HG03135 (cell line): ENCODE data around the gene HOXB7.

ENCODE experiments used
- ATAC-seq: cut with Tn5 transposase; IDR thresholded peaks from one replicate; pipeline ENCODE4 v1.9.1; 2021; ENCODE audit warnings: mild to moderate bottlenecking, moderate library complexity; ENCODE audit not compliant: unreplicated experiment

Gene HOXB7

DNA sequence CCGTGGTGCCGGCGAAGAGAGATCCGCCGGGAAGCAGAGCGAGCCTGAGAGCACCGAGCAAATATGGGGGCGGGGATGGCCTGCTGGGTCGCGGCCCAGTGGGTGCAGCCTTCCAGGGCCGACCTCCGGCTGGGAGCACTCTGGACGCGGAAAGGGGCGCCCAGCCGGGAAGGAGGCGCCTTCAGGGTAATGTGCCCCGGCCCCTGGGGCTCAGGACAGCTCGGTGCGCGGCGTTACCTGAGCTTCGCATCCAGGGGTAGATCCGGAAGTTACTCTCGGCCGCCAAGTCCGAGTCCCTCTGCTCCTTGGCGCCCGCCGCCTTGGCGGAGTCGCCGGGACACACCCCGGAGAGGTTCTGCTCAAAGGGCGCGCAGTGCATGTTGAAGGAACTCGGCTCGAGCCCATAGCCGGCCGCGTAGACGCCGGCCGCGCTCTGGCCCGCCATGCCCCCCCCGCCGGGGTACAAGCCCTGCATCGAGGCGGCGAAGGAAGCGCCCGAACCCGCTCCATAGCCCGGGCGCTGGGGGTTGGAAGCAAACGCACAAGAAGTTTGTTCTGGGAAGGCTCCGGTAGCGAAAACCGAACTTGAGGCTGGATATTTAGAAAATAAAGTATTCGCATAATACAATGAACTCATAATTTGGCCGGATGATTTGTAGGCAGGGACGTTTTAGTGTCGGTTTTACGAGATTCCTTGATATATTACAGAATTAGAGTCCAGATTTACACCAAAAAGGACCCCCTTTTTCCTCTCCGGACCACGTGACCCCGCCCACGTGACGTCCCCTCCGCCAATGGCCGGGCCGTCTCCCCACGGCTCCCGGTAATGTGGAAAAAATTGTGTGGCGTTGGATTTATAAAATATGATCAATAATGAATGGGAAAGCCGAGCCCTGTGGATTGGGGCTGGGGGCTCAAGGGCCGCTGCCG, at the start of gene HOXB7:
Gene HOXB7, minus strand, starts transcription at position 736 of the 930 bp plus-strand sequence. Its CDS starts 99 bp downstream, at position 637.
- ATAC-seq, result no peak

GRCh38 chr17:48655913-48656312, 45.1 kb upstream of the HOXB7 start:
- no peak for ATAC-seq

- ATAC-seq, result no peak
Measured at GRCh38 chr17:48649741-48650140, 38.9 kb upstream of the HOXB7 start.

GRCh38 chr17:48647963-48648245, 37.1 kb upstream of the HOXB7 start:
- no peak for ATAC-seq

- no peak for ATAC-seq
Measured at GRCh38 chr17:48647103-48647962, 36.5 kb upstream of the HOXB7 start.

DNA sequence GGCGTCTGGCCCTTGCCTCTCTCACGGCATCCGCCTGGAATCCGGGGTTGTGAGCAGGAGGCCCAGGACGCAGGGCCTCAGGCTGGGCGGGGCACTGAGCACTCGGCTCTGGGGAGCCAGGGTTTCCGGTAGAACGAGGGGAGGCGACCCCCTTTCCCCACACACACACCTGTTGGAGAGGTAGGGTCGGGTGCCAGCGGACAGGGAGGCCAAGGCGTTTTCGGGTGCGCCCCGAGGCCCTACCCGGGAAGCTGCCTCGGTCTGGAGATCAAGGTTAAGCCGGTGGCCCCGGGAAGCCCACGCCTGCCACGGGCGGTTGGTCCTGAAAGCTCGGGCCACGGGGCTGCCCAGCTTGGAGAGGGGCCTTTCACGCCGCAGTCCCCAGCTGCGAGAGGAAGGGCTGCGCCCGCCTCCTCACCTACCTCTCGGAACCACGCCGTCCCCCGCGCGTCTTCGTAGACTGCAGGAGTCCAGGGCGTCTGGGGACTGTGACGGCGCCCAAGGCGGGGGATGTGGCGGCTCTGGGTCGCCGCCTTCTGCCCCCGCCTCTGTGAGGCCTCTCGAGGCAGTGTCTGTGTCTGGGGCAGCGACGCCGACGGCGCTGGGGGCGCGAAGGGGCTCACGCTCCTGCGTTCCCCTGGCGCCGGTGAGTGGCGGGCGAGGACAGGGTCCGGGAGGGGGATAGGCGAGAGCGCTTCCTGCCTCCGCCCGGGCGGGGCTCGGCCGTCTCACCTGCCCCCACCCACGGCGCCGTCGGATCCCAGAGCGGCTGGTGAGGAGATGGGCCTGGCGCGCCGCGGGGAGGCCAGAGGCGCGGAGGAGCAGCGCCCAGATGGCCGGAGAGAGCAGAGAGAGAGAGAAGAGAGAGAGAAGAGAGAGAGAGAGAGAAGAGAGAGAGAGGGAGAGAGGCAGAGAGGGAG, 35.6 kb upstream of the HOXB7 start:
- no peak for ATAC-seq

DNA sequence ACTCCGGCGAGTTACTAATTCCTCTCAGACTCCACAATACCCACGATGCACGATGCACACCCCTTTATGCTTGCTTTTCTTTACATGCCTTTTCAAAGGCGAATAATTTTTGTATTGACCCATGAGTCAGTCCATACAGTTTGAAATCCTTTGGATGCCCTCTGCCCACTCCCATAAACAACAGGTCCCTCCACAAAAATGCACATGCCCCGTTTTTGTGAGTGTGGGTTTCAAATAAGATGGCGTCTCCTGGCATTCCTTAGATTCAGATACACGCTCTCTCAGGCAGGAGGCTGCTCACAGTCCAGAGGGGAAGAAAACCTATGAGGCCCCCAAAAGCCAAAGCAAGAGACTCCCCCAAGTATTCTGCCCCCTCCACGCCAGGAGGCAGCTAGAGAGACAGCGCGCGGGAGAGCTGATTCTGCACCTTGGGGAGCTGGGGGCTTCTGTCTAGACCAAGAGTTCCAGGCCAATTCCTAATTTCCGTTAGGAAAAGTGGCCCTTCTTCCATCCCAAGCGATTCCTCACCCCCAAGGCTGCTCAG, 34.9 kb upstream of the HOXB7 start:
- no peak for ATAC-seq

- ATAC-seq, result no peak
Measured at GRCh38 chr17:48644910-48645557, 34.2 kb upstream of the HOXB7 start.

DNA sequence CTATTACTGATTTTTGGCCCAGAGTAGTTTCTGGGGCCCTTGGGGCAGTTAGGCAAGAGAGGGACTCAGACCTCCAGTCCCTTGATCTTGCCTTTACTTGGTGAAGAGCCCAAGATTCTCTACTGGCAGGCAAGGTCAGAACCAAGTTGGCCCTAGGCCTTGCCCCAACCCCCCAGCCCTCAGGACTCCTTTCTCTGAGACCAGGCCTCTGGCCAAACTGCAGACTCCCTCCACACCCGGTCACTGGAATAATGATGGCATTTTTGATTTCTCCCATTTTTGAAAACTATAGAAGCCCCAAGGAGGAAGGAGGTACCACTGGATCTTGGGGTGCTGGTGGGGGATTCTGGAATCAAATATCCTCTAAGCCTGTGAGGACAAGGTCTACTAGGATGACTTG, 33.3 kb upstream of the HOXB7 start:
- ATAC-seq, result no peak

DNA sequence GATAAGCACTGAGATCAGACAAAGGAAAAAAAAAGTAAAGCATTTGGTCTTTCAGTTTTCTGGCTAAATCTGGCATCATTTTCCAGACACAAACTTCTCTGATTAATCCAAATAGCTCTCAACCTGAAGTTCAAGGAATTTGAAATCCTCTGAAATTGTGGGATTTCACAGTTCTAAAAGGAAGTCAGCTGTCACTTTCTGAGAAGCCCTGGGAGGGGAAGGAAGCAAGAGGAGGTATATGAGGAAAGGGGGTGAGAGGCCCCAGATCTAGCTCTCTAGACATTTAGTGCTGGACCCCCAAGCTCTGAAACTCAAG, 32.8 kb upstream of the HOXB7 start:
- no peak for ATAC-seq

DNA sequence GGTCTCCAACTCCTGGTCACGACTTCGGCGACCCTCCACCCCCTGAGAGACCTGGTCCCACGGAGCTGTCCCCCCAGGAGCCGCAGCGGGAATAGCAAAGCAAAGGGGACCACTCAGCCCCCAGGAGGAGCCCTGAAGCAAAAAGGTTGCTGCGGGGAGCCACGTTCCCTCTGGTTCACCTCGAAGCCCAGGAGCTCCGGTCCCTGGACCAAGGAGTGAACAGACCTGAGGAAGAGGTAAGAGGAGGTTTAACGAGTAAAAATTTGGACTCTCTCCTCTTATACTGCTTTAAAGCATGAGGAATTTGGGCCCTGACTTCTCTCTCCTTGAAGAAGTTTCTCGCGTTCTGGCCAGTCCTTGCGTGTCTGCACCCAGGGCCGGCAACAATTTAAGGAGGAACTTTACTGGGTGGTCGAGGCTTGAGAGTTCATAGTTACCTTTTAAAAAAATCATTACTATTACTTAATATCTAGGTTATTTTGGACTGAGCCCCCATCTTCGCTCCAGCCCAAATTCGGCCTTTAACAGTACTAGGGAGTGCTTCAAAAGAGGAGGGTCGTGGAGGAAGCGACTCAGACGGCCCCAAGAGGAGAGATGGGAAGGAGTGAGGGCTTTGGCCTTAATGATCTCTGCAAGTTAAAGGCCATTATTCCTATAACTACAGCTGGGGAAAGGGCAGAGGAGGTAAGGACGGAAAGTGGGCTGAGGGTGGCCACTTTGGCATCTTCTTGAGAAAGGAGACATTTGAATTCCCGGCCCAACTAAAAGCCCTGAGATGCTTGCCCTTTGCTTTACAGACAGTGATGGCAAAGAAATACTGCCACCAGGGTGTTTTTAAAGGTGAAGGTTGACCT, 32.3 kb upstream of the HOXB7 start:
- ATAC-seq, result no peak

- ATAC-seq, result no peak
Measured at GRCh38 chr17:48642059-48642842, 31.4 kb upstream of the HOXB7 start.

DNA sequence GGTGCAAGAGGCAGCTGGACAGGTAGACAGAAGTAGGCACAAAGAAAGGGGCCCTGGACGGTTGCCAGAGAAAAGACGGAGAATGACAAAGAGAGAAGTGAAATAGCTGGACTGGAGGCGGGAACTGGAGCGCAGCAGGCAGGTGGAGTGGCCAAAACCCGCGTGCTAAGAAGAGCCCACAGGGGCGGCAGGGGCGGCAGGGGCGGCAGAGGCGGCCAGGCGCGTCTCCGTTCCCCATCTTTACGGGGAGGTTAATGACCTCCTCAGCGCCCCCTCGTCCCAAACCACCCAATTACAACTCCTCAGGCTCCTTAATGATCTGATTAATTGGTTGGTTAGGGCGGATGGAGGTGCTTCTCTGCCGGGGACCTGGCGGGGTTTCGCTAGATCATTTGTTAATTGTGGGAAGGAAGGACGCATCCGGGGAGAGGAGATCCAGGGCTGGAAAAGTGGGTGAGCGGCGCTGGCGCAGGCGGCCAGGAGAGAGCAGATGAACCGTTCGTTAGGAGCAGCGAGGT, 30.8 kb upstream of the HOXB7 start:
- no peak for ATAC-seq

- ATAC-seq, result no peak
Measured at GRCh38 chr17:48640858-48641180, 30.0 kb upstream of the HOXB7 start.

DNA sequence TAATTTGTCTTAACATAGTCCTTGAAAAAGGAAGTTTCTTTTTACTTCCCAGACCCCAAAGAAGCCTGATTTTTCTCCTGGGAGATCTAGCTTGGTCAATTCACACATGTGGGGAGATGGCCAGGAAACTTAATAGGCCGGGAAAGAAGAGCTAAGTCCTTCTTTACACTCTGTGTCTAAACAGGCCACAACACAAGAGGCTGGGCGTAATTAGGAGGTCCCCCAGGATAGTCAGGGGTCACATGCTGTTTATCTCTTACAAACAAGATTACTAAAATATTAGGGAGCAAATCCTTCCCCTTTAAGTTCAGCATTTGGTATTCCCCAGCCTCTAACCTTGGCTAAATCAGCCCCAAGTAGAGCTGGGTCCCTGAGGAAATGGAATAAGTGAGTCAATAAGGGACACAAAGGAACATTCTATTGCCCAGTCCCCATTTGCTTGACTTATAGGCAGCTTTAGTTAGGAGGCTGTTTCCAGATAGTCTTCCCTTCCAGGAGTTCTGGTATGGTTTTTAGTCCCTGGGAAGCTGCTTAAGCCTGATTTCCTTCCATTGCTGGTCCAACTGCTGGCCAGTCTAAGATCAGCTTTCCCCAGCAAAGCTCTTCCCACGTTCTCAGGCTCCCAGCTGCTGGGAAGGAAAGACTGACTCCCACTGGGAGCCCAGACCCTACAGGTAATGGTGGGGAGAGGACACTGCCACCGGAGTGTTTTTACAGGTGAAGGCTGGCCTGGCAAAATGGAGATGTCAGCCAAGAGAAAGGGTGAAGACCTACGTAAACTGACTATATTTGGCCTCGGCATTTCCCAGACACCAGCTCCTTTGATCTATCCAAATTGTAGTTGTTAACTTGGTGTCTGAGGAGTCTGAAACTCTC, 29.4 kb upstream of the HOXB7 start:
- no peak for ATAC-seq

GRCh38 chr17:48639136-48639535, 28.3 kb upstream of the HOXB7 start:
- ATAC-seq, result no peak
